Urinary bladder (tissue), 4 donors: ENCODE data around the gene CCND1. TPM values are rescaled to one million over a fixed set of nuclear protein-coding genes. Genes with fewer than 3 reads are reported as not detected.
"Not testable (repeated sequence)": the region's sequence is repeated elsewhere in the genome, so short reads cannot be mapped to it uniquely, and the experiment has no call there.

Experiments
- DNase-seq: peaks from one replicate; pipeline ENCODE4 v3.0.0-alpha.2; 2015; ENCODE audit errors: extremely low spot score
- H3K27ac ChIP-seq: one replicate; pipeline ENCODE4 v1.5.1; 2013; ENCODE audit warnings: low read depth, mild to moderate bottlenecking, moderate library complexity
- H3K36me3 ChIP-seq: one replicate; pipeline ENCODE4 v1.6.1; 2013; ENCODE audit warnings: mild to moderate bottlenecking, moderate library complexity; ENCODE audit not compliant: insufficient read depth
- H3K4me1 ChIP-seq: one replicate; pipeline ENCODE4 v1.6.1; 2013; ENCODE audit warnings: mild to moderate bottlenecking, moderate library complexity; ENCODE audit not compliant: insufficient read depth
- H3K4me3 ChIP-seq: one replicate; pipeline ENCODE4 v1.5.1; 2013; ENCODE audit warnings: low read depth, low read length
- WGBS: extraction: QIAGEN DNeasy Blood & Tissue Kit; methylation state at CpG from one replicate; pipeline ENCODE4 v1.1.7; 2013; 5-methylcytosine and 5-hydroxymethylcytosine counted together
- polyA plus RNA-seq: library from polyadenylated mRNA; stranded (reverse); fragments of 200-250 nt; gene quantifications from one replicate; pipeline ENCODE4 v1.2.3, GENCODE V29; 2013
- total RNA-seq: library from RNA; depleted of rRNA; stranded (reverse); fragments of >200 nt; gene quantifications from one replicate; pipeline ENCODE4 v1.2.3, GENCODE V29; 2014
- donor health status: healthy with polysubstance abuse.
- donor health status: healthy.

CCND1 gene
- total and polyA plus RNA-seq, 2 donors, result 17.5 to 78.8 TPM

DNA sequence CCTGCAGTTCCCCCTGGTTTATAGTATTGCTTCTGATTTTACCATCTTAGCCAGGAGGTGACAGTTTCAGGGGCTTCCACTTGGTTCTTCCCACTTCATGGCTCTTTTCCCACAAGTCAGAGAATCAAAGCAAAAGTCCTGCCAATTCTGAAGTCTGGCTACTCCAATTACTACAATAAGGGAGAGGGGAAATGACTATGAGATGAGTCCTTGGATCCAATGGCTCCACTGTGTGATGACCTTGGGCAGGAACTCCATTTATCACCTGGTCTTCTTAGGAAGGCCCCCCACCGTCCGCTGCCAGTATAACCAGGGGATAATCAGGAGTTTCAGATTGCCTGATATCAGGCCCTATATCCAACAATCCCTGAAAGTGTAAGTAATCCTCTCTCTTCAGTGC lies 31.6 kb upstream of the CCND1 start:
- WGBS, result 87% methylated on average over 2 of the region's 2 CpGs
- no peaks in the 10 kb centered on the region for H3K36me3 ChIP-seq
- H3K27ac ChIP-seq, result no peak overlapping the region
- no peak for DNase-seq
- H3K4me1 ChIP-seq, result no peaks in the 10 kb centered on the region
- H3K4me3 ChIP-seq, result no peak overlapping the region

- H3K36me3 ChIP-seq, result no peaks in the 10 kb centered on the region
- no peak overlapping the region for H3K27ac ChIP-seq
- DNase-seq, result no peak
- no peaks in the 10 kb centered on the region for H3K4me1 ChIP-seq
- no peak overlapping the region for H3K4me3 ChIP-seq
- WGBS, result 72% methylated on average over 17 of the region's 17 CpGs
Measured at GRCh38 chr11:69611548-69612526, 29.1 kb upstream of the CCND1 start.

- H3K27ac ChIP-seq, result no peak overlapping the region
- no peaks in the 10 kb centered on the region for H3K36me3 ChIP-seq
- H3K4me3 ChIP-seq, result no peak overlapping the region
- no peaks in the 10 kb centered on the region for H3K4me1 ChIP-seq
- no peak for DNase-seq
- WGBS, result 94% methylated on average over 9 of the region's 9 CpGs
Measured at GRCh38 chr11:69613594-69613993, 27.4 kb upstream of the CCND1 start.

GRCh38 chr11:69614085-69614484 lies 26.9 kb upstream of the CCND1 start:
- Histone ChIP-seq H3K36me3 (no peaks in the 10 kb centered on the region), H3K4me3 (no peak overlapping the region), H3K27ac (no peak overlapping the region), H3K4me1 (no peaks in the 10 kb centered on the region)
- no peak for DNase-seq
- 79% methylated on average over 8 of the region's 8 CpGs for WGBS

DNA sequence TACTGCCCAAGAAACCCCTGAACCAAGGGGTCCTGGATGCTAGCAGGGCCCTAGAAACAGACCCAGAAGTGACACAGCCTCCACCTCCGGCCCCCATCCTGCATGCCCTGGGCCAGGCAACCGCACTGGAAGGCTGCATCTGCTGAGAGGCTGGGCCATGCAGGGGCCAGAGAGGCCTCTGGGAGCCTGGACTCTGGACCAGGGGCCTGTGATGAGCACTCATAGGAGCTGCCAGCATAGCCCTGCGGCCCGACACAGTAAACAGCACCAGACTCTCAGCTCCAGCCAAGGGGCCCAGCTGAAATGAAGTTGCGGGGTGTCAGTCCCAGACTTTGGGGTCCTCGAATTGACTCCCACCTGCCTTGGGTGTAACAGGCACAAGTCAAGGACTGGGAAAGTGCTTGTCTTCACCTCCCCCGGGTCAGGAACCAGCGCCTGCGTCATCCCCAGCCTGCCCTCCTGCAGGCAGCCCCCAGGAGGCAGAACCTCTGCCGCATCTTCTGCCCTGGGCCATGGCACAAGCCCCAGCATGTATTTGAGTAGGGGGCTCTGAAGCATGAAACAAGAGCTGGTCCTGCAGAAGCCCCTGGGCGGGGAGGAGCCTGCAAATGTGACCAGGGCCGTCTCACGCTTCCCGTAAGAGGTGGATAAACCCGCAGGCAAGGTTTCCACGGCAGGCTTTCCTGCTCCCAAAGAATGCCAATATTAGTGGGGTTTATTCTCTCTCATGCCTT lies 25.2 kb upstream of the CCND1 start:
- DNase-seq, result no peak

GRCh38 chr11:69617220-69617619 lies 23.7 kb upstream of the CCND1 start:
- Histone ChIP-seq H3K27ac (no peak overlapping the region), H3K4me3 (no peak overlapping the region), H3K36me3 (no peaks in the 10 kb centered on the region), H3K4me1 (no peaks in the 10 kb centered on the region)
- WGBS, result 92% methylated on average over 4 of the region's 4 CpGs
- no peak for DNase-seq

More for the DNA sequence above, 25.2 kb upstream of the CCND1 start:
- no peak overlapping the region for H3K27ac ChIP-seq
- H3K36me3 ChIP-seq, result no peaks in the 10 kb centered on the region
- 88% methylated on average over 16 of the region's 16 CpGs for WGBS
- H3K4me1 ChIP-seq, result no peaks in the 10 kb centered on the region
- H3K4me3 ChIP-seq, result no peak overlapping the region

DNA sequence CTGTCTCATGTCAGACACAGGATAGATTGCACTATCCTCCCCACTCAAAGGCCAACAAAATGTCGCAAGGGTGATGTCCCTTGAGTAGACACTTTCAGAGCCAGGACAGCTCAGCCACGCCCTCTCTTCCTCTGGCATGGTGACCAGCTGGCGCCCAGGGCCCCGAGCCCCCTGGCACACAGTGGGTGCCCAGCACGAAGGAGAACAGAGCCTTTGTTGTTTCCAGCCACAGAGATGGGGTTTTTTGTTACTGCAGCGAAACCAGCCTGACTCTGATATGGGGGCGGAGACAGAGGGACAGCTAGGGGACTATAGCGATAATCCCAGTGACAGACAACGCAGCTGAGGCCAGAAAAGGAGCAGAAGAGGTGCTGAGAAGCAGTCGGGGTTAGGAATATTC lies 23.3 kb upstream of the CCND1 start:
- Histone ChIP-seq H3K27ac (no peak overlapping the region), H3K36me3 (no peaks in the 10 kb centered on the region), H3K4me3 (no peak overlapping the region), H3K4me1 (no peaks in the 10 kb centered on the region)
- no peak for DNase-seq
- 90% methylated on average over 10 of the region's 10 CpGs for WGBS

- WGBS, result 74% methylated on average over 8 of the region's 8 CpGs
- Histone ChIP-seq H3K4me1 (no peaks in the 10 kb centered on the region), H3K36me3 (no peaks in the 10 kb centered on the region), H3K4me3 (no peak overlapping the region), H3K27ac (no peak overlapping the region)
- DNase-seq, result no peak
Measured at GRCh38 chr11:69618237-69618636, 22.7 kb upstream of the CCND1 start.

GRCh38 chr11:69620683-69621290 lies 20.2 kb upstream of the CCND1 start:
- Histone ChIP-seq H3K27ac (no peak overlapping the region), H3K36me3 (no peaks in the 10 kb centered on the region), H3K4me3 (no peak overlapping the region), H3K4me1 (no peaks in the 10 kb centered on the region)
- no peak for DNase-seq
- WGBS, result 73% methylated on average over 2 of the region's 2 CpGs

DNA sequence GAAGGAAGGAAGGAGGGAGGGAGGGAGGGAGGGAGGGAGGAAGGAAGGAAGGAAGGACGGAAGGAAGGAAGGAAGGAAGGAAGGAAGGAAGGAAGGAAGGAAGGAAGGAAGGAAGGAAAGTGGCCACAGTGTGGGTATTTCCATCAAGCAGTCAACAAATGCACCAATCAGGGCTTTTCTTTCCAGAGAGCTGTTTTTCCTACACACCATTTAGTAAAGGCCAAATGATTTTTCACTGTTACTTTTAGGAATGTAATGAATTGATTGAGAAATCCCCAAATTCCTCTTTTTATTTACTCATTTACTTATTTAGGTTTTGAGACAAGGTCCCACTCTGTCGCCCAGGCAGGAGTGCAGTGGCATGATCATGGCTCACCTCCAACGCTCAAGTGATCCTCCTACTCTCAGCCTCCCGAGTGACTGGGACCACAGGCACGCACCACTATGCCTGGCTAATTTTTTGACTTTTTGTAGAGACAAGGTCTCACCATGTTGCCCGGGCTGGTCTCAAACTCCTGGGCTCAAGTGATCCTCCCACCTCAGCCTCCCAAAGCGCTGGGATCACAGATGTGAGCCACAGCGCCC lies 18.8 kb upstream of the CCND1 start:
- H3K36me3 ChIP-seq, DNase-seq, H3K4me1 ChIP-seq, H3K4me3 ChIP-seq, H3K27ac ChIP-seq: not testable (repeated sequence)
- WGBS, result 84% methylated on average over 8 of the region's 8 CpGs

- Histone ChIP-seq H3K4me3 (no peak overlapping the region), H3K27ac (no peak overlapping the region), H3K4me1 (no peaks in the 10 kb centered on the region), H3K36me3 (no peaks in the 10 kb centered on the region)
- WGBS, result 83% methylated on average over 1 of the region's 1 CpG
- DNase-seq, result no peak
Measured at GRCh38 chr11:69624293-69624692, 16.7 kb upstream of the CCND1 start.

DNA sequence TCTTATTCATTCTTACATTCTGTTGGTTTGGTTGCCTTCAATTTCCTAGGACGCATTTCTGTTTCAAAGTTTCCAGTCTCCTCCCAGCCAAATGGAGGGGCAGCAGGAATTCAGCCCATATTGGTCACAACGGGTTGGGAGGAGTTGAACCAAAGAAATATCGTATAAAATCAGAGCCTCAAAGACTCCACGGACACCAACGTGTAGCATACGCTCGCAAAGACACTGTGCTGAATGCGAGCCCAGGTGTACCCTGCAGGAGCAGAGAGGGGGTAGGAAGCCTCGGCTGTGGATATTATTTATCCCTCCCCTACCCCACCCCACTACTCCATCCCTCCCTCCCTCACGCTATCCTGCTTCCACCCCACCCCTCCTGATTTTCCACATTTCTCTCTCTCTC lies 15.5 kb upstream of the CCND1 start:
- H3K27ac ChIP-seq, result no peak overlapping the region
- no peak overlapping the region for H3K4me3 ChIP-seq
- H3K4me1 ChIP-seq, result no peaks in the 10 kb centered on the region
- no peaks in the 10 kb centered on the region for H3K36me3 ChIP-seq
- 51% methylated on average over 10 of the region's 10 CpGs for WGBS
- DNase-seq, result no peak

DNA sequence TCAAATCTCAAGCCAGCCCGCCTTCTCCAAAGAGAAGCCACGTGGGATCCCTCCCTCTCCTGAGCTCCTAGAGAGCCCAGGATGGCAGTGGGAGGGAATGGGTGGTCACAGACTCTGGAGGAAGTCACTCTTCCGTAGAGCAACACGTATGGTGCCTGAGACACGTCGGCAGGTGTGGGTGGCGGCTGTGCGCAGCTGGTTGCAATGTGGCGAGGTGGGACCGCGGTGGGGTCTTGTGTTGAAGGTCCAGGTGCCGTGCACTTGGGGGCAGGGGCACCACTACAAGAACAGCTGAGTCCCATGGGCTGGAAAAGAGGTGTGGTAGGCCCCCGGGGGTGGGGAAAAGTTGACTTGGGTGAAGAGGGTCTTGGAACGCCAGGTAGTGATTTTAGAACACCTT lies 13.4 kb upstream of the CCND1 start:
- 84% methylated on average over 14 of the region's 14 CpGs for WGBS

More for the DNA sequence above, 13.4 kb upstream of the CCND1 start:
- Histone ChIP-seq H3K4me3 (no peak overlapping the region), H3K27ac (no peak overlapping the region), H3K36me3 (no peaks in the 10 kb centered on the region), H3K4me1 (no peaks in the 10 kb centered on the region)
- DNase-seq, result no peak
